Measurements from ENCODE around the gene GTF2IRD1. TPM values are rescaled to one million over a fixed set of nuclear protein-coding genes. Genes with fewer than 3 reads are reported as not detected.

GTF2IRD1 gene
- total and polyA plus RNA-seq, 2 donors (not counting 1 experiment from before 2014, with no cell fraction given): 7.8 to 14.7 TPM

GRCh38 chr7:74523015-74523414, 69.3 kb downstream of the GTF2IRD1 start:
- no peaks in the 10 kb centered on the region for H3K9me3 ChIP-seq (ENCODE audit: control insufficient read depth, insufficient read depth, low read depth, low read length)
- no peak overlapping the region for H3K9ac ChIP-seq (ENCODE audit: insufficient read depth, low read length)
- no peaks in the 10 kb centered on the region for H3K4me1 ChIP-seq (ENCODE audit: control insufficient read depth, extremely low read depth, insufficient read depth, low read length)
- no peaks in the 10 kb centered on the region for H4K20me1 ChIP-seq (ENCODE audit: control insufficient read depth, extremely low read depth, insufficient read depth, low read length)
- H3K27me3 ChIP-seq (ENCODE audit: control insufficient read depth, insufficient read depth, low read length): no peaks in the 10 kb centered on the region
- no peak overlapping the region for H3K4me3 ChIP-seq (replicated peaks in 1 of 4; ENCODE audit: control extremely low read depth in 1 of 4, insufficient read depth in 1 of 4, low read depth in 3 of 4, low read length in 4 of 4)
- no peak overlapping the region for H3K4me2 ChIP-seq (ENCODE audit: extremely low read depth, insufficient read depth, low read length)
- TF ChIP-seq CTCF (conservative IDR thresholded peaks at IDR 0.05 in 1 of 2, IDR thresholded peaks at IDR 0.05 in 1 of 2; ENCODE audit: low read depth in 1 of 2, low read length in 2 of 2) (no peak), EZH2 (IDR thresholded peaks at IDR 0.05; ENCODE audit: low read length, missing control alignments) (no peak)
- H3K27ac ChIP-seq (ENCODE audit: insufficient read depth, low read length): no peak overlapping the region
- DNase-seq (ENCODE audit: low read depth in 2 of 2): no peak
- H3K79me2 ChIP-seq (ENCODE audit: control insufficient read depth, insufficient read depth, low read length): no peaks in the 10 kb centered on the region
- no peak overlapping the region for H2AFZ ChIP-seq (ENCODE audit: low read length)
- H3K36me3 ChIP-seq (ENCODE audit: control insufficient read depth, insufficient read depth, low read length): peaks cover 2% of the 10 kb centered on the region

- Histone ChIP-seq H3K9me3 (ENCODE audit: control insufficient read depth, insufficient read depth, low read depth, low read length) (no peaks in the 10 kb centered on the region), H3K4me3 (replicated peaks in 1 of 4; ENCODE audit: control extremely low read depth in 1 of 4, insufficient read depth in 1 of 4, low read depth in 3 of 4, low read length in 4 of 4) (no peak overlapping the region), H2AFZ (ENCODE audit: low read length) (no peak overlapping the region), H3K4me1 (ENCODE audit: control insufficient read depth, extremely low read depth, insufficient read depth, low read length) (no peaks in the 10 kb centered on the region), H3K4me2 (ENCODE audit: extremely low read depth, insufficient read depth, low read length) (no peak overlapping the region), H3K9ac (ENCODE audit: insufficient read depth, low read length) (no peak overlapping the region), H3K36me3 (ENCODE audit: control insufficient read depth, insufficient read depth, low read length) (no peaks in the 10 kb centered on the region), H3K27me3 (ENCODE audit: control insufficient read depth, insufficient read depth, low read length) (no peaks in the 10 kb centered on the region), H3K27ac (ENCODE audit: insufficient read depth, low read length) (no peak overlapping the region), H3K79me2 (ENCODE audit: control insufficient read depth, insufficient read depth, low read length) (no peaks in the 10 kb centered on the region), H4K20me1 (ENCODE audit: control insufficient read depth, extremely low read depth, insufficient read depth, low read length) (no peaks in the 10 kb centered on the region)
- TF ChIP-seq EZH2 (IDR thresholded peaks at IDR 0.05; ENCODE audit: low read length, missing control alignments) (no peak), CTCF (conservative IDR thresholded peaks at IDR 0.05 in 1 of 2, IDR thresholded peaks at IDR 0.05 in 1 of 2; ENCODE audit: low read depth in 1 of 2, low read length in 2 of 2) (no peak)
- no peak for DNase-seq (ENCODE audit: low read depth in 2 of 2)
These were observed 71.4 kb downstream of the GTF2IRD1 start for GRCh38 chr7:74525140-74525539.

- Histone ChIP-seq H3K36me3 (ENCODE audit: control insufficient read depth, insufficient read depth, low read length) (no peaks in the 10 kb centered on the region), H3K9ac (ENCODE audit: insufficient read depth, low read length) (no peak overlapping the region), H3K4me1 (ENCODE audit: control insufficient read depth, extremely low read depth, insufficient read depth, low read length) (no peaks in the 10 kb centered on the region), H4K20me1 (ENCODE audit: control insufficient read depth, extremely low read depth, insufficient read depth, low read length) (no peaks in the 10 kb centered on the region), H3K27me3 (ENCODE audit: control insufficient read depth, insufficient read depth, low read length) (no peaks in the 10 kb centered on the region), H3K4me3 (replicated peaks in 1 of 4; ENCODE audit: control extremely low read depth in 1 of 4, insufficient read depth in 1 of 4, low read depth in 3 of 4, low read length in 4 of 4) (no peak overlapping the region), H3K9me3 (ENCODE audit: control insufficient read depth, insufficient read depth, low read depth, low read length) (no peaks in the 10 kb centered on the region), H3K79me2 (ENCODE audit: control insufficient read depth, insufficient read depth, low read length) (no peaks in the 10 kb centered on the region), H3K27ac (ENCODE audit: insufficient read depth, low read length) (no peak overlapping the region), H3K4me2 (ENCODE audit: extremely low read depth, insufficient read depth, low read length) (no peak overlapping the region), H2AFZ (ENCODE audit: low read length) (no peak overlapping the region)
- TF ChIP-seq CTCF (conservative IDR thresholded peaks at IDR 0.05 in 1 of 2, IDR thresholded peaks at IDR 0.05 in 1 of 2; ENCODE audit: low read depth in 1 of 2, low read length in 2 of 2): no peak
- no peak for TF ChIP-seq EZH2 (IDR thresholded peaks at IDR 0.05; ENCODE audit: low read length, missing control alignments)
- DNase-seq (ENCODE audit: low read depth in 2 of 2): no peak
These were observed 72.2 kb downstream of the GTF2IRD1 start for GRCh38 chr7:74525881-74526280.
